GM18498 (cell line): Measurements from ENCODE around the gene TRIM58.

ENCODE experiments used
- ATAC-seq: cut with Tn5 transposase; IDR thresholded peaks from one replicate; pipeline ENCODE4 v1.9.1; 2021; ENCODE audit warnings: mild to moderate bottlenecking, moderate library complexity; ENCODE audit not compliant: unreplicated experiment

Gene TRIM58

GRCh38 chr1:247857069-247857984 is at the start of gene TRIM58:
Gene TRIM58, plus strand, starts transcription at chr1:247857187. Its CDS starts 60 bp downstream, at chr1:247857247.
- ATAC-seq = peak; percentile 43

DNA sequence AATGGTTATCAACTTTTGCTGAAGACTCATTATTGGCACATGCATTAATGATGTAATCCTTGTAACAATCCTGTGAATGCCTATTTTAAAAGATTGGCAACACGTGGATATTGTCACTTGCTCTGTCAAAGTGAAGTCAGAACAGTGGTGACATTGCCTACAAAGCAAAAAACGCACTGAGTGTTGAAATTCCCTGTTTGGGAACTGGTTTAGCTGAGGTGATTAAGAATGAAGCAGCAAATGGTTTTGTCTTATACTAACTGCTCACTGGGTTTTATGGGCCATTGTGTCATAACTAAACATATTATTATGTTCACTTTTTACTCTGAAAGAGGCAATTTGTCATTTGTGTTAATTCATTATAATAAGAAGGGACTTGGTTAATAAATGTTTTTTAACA is 44.4 kb upstream of the TRIM58 start:
- no peak for ATAC-seq

DNA sequence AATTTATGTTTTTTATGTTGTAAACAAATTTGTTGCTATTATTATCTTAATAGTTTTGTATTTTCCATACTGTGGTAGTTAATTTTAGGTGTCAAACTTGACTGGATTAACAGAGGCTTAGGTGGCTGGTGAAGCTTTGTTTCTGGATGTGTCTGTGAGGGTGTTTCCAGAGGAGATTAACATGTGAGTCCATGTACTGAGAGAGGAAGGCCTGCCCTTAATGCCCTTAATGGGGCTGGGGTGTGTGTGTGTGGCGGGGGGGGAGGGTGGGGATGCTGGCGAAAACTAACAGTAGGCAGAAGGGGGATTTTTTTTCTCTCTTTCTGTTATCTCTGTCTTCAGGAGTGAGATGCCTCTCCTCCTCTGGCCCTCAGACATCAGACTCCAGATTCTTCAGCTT is 34.9 kb upstream of the TRIM58 start:
- ATAC-seq = no peak

GRCh38 chr1:247824023-247824422 is 33.0 kb upstream of the TRIM58 start, which contains the start of gene OR14A16:
Gene OR14A16, minus strand, starts transcription at chr1:247824119. Its CDS starts 8,390 bp downstream, at chr1:247815729.
- no peak for ATAC-seq

GRCh38 chr1:247825362-247825761 is 31.6 kb upstream of the TRIM58 start:
- ATAC-seq = no peak

DNA sequence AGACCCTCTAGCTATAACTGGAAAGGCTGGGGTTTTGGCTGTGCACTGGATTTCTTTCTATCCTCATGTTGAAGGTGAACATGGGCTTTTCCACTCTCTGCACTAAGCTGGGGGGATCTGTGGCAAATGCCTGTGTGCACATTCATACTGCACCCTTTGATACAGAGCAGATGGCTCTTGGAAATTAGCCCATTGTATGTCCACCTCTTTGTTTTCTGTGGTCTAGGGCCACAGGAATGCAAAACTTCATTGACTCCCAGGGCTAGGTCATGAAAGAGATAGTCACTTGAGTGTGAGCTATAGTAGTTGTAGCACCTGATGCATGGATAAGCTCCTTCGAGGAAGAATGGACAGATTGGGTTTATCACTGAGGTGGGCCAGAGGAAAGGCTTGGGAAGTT is 27.3 kb upstream of the TRIM58 start:
- ATAC-seq = no peak

- no peak for ATAC-seq
Measured at GRCh38 chr1:247833601-247834000, 23.4 kb upstream of the TRIM58 start.

DNA sequence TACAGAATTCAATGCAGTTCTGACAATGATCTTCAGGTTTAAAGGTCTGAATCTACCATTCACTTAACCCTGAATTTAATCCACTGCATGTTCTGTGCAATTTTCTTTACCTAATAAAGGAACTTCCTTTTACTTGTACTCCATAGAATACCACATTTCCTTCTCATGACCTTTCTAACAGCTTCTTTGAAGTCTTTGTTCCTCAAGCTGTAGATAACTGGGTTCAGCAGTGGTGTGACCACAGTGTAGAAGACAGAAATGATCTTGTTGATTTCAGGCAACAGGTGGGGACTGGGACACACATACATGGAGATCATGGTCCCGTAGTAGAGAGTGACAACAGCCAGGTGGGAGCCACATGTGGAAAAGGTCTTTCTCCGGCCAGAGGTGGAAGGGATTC is 16.2 kb upstream of the TRIM58 start:
- no peak for ATAC-seq

DNA sequence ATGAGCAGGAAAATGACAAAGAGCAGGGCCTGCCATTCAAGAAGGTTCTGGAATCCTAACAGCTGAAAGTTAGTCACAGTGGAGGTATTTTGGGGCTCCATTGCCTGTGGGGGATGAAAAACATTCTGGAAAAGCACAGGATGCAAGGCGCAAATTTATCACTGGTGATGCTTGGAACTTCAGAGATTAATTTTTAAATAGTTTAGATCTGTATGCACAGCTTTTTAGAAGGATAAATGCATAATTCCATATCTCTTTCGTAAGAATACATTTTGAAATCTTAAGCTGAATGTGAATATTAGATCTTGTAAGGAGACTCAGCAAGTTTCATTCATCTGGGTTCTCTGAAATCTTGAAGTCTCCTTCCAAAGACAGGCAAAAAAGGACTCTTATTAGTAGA is 15.2 kb upstream of the TRIM58 start, which contains the start of gene OR11L1:
OR11L1 (minus strand) TSS at position 101 of the 400 bp plus-strand sequence; CDS start at position 101, 0 bp downstream.
- ATAC-seq = no peak

- no peak for ATAC-seq
Measured at GRCh38 chr1:247843411-247843810, 13.6 kb upstream of the TRIM58 start.

GRCh38 chr1:247845011-247845692 is 11.8 kb upstream of the TRIM58 start:
- no peak for ATAC-seq

DNA sequence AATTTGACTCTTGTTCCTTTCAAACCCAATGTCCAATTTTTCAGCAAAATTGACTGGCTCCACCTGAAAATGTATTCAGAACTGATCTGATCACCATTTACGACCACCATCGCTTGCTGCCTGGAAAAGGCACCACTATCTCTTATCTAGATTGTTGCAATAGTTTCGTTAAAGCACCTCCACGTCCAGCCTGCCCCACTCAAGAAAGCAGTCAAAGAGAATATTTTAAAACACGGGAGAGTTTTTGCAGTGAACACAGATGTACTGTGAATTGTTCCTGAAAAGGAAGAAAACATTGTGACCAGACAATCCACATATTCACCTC is 11.3 kb upstream of the TRIM58 start:
- ATAC-seq = no peak

DNA sequence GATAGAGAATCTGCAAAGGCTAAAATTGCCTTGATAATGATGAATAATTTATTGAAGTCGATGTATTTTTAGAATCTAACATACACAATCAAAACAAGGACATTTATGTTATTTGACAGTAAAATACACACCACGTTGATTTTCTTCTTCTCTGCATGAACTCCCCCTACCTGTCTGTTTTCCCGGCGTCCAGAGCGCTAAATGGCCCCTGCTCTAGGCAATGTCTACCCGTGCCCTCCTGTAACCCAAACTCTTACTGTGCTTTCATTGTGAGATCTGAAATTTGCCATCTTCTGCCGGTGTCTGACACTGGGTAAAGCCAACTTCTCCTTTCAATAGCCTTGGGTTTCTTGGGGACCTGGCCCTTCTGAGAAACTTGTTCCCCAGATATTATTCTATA is 8.6 kb upstream of the TRIM58 start:
- ATAC-seq = no peak

DNA sequence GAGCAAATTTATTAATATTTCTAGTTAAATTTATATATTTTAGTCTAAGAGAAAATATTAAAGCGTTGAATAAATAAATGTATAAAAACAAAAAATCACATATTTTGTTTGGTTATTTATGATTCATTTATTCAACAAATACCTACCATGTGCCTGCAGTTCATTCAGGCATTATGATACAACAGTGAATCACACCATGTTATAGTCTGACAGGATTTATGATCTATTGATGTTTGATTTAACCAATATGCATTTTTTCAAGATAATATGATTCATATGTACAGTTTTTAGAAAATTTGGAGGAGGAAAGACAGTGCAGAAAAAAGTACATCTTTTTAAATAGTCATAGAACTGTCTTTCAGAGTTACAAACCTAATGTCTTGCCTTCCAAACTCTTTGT is 7.4 kb upstream of the TRIM58 start:
- ATAC-seq = no peak

DNA sequence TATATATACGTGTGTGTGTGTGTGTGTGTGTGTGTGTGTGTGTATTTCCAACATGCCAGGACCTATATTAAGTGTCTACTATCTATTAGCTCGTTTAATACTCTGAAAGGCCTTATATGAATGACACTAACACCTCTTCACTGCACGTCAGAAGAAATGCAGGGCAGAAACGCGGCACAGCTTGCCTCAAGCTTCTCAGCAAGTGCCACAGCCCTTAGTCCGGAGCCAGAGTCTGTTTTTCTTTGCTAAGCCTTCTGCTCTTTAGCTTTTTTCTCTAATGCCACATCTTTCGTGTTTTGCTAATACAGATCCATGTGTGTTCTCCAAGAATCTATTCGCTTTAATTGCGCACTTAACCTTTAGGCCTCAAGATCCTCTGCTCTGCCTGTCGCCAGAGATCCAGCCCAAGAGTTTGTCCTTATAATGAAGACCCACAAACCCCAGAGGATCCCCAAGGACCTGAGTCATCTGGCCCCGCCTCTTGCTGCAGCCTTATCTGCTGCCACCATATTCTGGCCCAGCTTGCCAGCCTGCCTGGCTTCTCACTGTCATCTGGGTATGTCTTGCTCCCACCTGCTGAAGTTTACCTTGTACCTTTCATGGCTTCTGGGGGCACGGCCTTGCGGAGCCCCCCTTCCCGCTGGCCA is 2.0 kb upstream of the TRIM58 start:
- ATAC-seq = no peak

DNA sequence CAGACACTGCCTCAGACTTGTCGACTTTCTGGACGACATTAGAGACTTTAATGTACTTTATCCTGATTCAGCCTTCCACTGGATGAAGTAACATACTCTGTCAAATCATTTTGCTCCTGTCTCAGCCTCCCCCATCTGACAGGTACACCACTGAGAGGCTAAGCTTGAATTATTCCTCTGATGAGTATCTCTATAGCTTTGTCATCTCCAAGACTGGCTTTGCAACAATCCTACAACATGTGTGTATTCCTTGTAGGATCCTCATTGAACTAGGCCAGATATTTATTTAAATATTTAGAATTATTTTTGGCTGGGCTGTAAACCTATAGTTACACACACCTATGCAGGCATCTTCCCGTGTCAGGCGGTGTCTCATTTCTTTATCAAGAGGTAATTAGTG is 1.1 kb upstream of the TRIM58 start:
- no peak for ATAC-seq

DNA sequence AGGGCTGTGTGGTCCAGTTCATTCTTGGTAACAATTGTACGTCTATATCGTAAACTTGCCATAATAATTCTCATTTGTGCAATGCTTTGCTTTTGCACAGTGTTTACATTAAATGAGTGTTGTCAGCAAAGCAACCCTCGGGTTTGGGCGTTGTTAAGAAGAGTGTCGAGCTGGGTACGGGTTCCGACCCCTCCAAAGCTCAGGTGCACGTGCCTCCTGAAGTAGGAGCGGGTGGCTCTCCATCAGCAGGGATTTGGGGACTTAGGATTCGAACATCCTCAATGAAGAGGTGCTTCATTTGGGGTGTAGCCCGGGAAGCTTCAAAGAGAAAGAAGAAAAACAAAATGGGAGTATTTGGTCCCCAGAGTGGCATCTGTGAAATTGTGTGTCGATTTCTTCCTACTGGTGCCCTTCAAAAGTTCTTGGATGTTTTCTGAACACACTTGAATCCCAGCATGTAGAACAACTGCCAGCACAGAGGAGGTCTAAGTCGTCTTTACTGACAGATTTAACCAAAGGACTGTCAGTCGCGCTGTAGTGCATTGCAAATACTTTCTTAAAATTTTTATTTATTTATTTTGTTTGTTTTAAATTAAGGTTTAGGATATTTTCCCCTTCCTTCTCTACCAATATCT is 1.1 kb downstream of the TRIM58 start:
- no peak for ATAC-seq

- no peak for ATAC-seq
Measured at GRCh38 chr1:247862756-247863155, 5.8 kb downstream of the TRIM58 start.

GRCh38 chr1:247864644-247865043 is 7.7 kb downstream of the TRIM58 start:
- no peak for ATAC-seq

- ATAC-seq = no peak
Measured at GRCh38 chr1:247865416-247865815, 8.4 kb downstream of the TRIM58 start.

DNA sequence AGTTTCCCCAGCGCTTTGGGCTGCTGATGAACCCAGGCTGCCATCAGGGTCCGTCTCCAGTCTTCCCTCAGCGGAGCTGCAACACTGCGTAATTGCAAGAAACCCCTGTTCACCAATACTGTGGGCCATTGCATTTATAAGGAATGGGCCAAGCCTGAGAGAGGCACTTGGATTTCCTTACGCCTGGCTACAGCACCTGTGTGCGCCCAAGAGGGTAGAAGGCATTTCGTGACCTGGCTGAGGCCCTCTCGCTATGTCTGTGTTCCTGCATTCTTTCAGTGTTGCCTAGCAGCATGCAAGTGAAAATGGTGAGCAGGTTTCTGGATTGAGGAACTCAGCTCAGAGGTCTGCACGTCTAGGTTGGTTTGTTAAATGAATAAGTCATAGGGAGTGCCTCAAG is 26.4 kb downstream of the TRIM58 start:
- no peak for ATAC-seq
